Measurements from ENCODE around the gene TAMALIN. TPM values are rescaled to one million over a fixed set of nuclear protein-coding genes. Genes with fewer than 3 reads are reported as not detected.

The TAMALIN gene
- total RNA-seq, 4 donors from 2014 or later, result 11.5 to 14.5 (median 12.5) TPM

DNA sequence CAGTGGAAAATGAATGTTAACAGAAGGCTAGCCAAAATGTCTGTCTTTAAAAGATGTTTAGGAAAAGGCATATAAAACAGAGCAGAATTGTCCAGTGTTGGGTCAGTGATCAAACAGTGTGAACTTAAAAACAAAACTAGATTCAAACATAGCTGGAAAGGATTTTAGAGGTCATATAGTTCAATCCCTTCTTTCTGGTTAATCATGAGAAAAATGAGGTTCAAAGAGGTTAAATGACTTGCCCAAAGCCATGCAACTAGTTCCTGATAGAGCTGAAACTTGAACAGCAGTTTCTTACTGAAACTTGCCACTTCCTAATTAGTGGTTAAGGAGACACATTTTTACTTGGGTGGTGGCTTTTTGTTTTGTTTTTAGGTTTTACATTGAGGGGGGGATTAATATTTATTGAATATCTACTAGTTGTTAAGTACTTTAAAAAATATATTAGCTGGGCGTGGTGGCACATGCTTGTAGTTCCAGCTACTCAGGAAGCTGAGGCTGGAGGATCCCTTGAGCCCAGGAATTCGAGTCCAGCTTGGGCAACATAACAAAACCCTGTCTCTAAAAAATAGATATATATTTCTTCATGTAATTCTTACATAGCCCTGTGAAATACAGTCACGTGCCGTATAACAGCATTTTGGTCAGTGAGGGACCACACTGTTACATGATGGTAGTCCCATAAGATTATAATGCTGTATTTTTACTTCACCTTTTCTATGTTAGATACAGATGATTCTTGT is 34.9 kb upstream of the TAMALIN start:
- peak in 1 of 2 donors; percentile 28 for DNase-seq (ENCODE audit: low spot score in 2 of 2)
- TF ChIP-seq POLR2AphosphoS5 (IDR thresholded peaks at IDR 0.05) (no peak), POLR2A (IDR thresholded peaks at IDR 0.05) (no peak), EP300 (IDR thresholded peaks at IDR 0.05) (no peak)
- WGBS, result 50% methylated on average over 4 of the region's 4 CpGs
- H3K27ac ChIP-seq, result peak overlapping the region; percentile 31
- peaks cover 21% of the 10 kb centered on the region for H3K36me3 ChIP-seq
- H3K27me3 ChIP-seq, result no peaks in the 10 kb centered on the region
- no peaks in the 10 kb centered on the region for H3K9me3 ChIP-seq
- H3K4me3 ChIP-seq, result no peak overlapping the region
- H3K4me1 ChIP-seq, result peaks cover 56% of the 10 kb centered on the region

DNA sequence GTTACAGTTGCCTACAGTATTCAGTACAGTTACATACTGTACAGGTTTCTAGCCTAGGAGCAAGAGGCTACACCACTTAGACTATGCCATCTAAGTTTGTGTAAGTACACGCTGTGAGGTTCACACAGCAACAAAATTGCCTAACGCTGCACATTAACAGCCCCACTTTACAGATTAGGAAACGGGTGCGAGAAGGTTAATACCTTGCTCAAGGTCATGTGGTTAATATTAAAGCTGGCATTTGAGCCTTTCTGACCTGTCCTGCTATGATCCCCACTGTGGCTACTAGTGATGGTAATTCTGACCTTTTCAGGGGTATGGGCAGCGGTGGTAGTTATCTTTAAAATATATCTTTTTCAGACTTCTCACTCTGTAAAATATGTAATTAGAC is 34.3 kb upstream of the TAMALIN start:
- TF ChIP-seq EP300 (IDR thresholded peaks at IDR 0.05), result no peak
- Histone ChIP-seq H3K9me3 (no peaks in the 10 kb centered on the region), H3K4me1 (peaks cover 56% of the 10 kb centered on the region), H3K27me3 (no peaks in the 10 kb centered on the region), H3K4me3 (no peak overlapping the region), H3K27ac (peak overlapping the region; percentile 31), H3K36me3 (peaks cover 26% of the 10 kb centered on the region)
- 77% methylated on average over 5 of the region's 5 CpGs for WGBS
- DNase-seq (ENCODE audit: low spot score in 2 of 2), result no peak

DNA sequence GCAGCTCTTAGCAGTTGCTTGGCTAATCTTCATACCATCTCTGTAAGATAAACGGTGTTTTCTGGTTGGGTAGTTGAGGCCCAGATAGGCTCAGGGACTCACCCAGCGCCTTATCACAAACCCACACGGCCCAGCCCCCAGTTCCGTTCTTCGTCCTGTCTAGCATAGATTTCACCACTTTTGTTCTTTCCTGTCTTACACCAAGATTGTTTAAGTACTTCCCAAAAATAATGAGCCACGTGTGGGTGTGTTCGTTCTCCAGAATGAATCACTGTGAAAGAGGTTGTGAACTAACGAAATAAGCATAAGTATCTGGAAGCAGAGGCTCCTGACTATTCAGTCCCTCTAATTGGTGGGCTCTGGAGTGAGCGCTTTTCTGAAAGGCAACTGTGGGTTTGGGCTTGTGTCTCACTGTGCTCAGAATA is 33.9 kb upstream of the TAMALIN start:
- peak overlapping the region; percentile 31 for H3K27ac ChIP-seq
- DNase-seq (ENCODE audit: low spot score in 2 of 2), result peak in 1 of 2 donors; percentile 78
- 29% methylated on average over 9 of the region's 9 CpGs for WGBS
- H3K27me3 ChIP-seq, result no peaks in the 10 kb centered on the region
- no peak overlapping the region for H3K4me3 ChIP-seq
- H3K4me1 ChIP-seq, result peaks cover 56% of the 10 kb centered on the region
- no peaks in the 10 kb centered on the region for H3K9me3 ChIP-seq
- peaks cover 28% of the 10 kb centered on the region for H3K36me3 ChIP-seq
- TF ChIP-seq, protein P1, sequence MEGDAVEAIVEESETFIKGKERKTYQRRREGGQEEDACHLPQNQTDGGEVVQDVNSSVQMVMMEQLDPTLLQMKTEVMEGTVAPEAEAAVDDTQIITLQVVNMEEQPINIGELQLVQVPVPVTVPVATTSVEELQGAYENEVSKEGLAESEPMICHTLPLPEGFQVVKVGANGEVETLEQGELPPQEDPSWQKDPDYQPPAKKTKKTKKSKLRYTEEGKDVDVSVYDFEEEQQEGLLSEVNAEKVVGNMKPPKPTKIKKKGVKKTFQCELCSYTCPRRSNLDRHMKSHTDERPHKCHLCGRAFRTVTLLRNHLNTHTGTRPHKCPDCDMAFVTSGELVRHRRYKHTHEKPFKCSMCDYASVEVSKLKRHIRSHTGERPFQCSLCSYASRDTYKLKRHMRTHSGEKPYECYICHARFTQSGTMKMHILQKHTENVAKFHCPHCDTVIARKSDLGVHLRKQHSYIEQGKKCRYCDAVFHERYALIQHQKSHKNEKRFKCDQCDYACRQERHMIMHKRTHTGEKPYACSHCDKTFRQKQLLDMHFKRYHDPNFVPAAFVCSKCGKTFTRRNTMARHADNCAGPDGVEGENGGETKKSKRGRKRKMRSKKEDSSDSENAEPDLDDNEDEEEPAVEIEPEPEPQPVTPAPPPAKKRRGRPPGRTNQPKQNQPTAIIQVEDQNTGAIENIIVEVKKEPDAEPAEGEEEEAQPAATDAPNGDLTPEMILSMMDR (IDR thresholded peaks at IDR 0.05), result no peak
- TF ChIP-seq EP300 (IDR thresholded peaks at IDR 0.05), result no peak
- no peak for TF ChIP-seq POLR2A (IDR thresholded peaks at IDR 0.05)
- no peak for TF ChIP-seq POLR2AphosphoS5 (IDR thresholded peaks at IDR 0.05)

DNA sequence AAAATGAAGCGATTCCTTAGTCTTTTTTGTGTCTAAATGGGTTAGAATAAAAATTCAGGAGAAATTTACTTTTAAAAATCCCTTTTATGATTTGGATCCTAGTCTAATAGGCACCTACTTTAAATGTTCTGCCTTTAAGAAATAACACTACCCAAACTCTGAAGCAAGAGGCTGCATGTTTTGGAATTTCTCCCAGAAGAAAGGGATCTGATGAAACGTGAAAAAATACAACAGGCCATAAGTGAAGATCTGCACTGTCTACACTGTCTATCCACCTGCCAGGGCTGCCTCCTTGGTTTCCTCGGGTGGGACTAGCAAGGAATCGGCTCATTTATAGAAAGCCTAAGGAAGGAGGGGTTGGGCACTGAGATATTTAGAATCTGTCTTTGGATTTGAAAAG is 33.2 kb upstream of the TAMALIN start:
- Histone ChIP-seq H3K27ac (no peak overlapping the region), H3K27me3 (no peaks in the 10 kb centered on the region), H3K4me1 (peaks cover 56% of the 10 kb centered on the region), H3K4me3 (no peak overlapping the region), H3K36me3 (peaks cover 34% of the 10 kb centered on the region), H3K9me3 (no peaks in the 10 kb centered on the region)
- WGBS, result 43% methylated on average over 4 of the region's 4 CpGs
- TF ChIP-seq POLR2A (IDR thresholded peaks at IDR 0.05), result no peak
- no peak for TF ChIP-seq EP300 (IDR thresholded peaks at IDR 0.05)
- TF ChIP-seq, protein P1 (IDR thresholded peaks at IDR 0.05), result no peak
- no peak for TF ChIP-seq POLR2AphosphoS5 (IDR thresholded peaks at IDR 0.05)
- DNase-seq (ENCODE audit: low spot score in 2 of 2), result peak in 1 of 2 donors; percentile 28

DNA sequence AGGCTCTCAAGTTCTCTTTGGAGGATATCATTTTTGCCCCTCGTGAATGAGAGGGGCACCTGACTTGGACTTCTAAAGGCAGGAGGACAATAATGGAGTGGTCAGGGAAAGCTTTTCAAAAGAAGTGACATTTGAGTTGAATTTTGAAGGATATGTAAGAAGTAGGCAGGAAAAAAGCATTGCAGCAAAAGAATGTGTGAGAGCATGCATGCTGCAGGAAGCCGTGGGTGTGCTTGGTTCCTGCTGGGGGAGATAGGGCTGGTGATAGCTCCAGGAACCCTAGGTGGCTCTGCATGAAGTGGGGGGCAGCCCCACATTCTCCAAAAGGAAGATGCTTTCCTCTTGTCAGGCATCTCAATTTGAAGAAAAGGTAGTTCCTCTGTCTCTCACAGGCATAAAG is 32.1 kb upstream of the TAMALIN start:
- H3K27ac ChIP-seq, result no peak overlapping the region
- H3K9me3 ChIP-seq, result no peaks in the 10 kb centered on the region
- H3K4me1 ChIP-seq, result peaks cover 56% of the 10 kb centered on the region
- TF ChIP-seq, protein P1 (IDR thresholded peaks at IDR 0.05), result no peak
- peaks cover 34% of the 10 kb centered on the region for H3K36me3 ChIP-seq
- no peaks in the 10 kb centered on the region for H3K27me3 ChIP-seq
- H3K4me3 ChIP-seq, result no peak overlapping the region
- WGBS, result 82% methylated on average over 2 of the region's 2 CpGs
- peak in 1 of 2 donors; percentile 32 for DNase-seq (ENCODE audit: low spot score in 2 of 2)

DNA sequence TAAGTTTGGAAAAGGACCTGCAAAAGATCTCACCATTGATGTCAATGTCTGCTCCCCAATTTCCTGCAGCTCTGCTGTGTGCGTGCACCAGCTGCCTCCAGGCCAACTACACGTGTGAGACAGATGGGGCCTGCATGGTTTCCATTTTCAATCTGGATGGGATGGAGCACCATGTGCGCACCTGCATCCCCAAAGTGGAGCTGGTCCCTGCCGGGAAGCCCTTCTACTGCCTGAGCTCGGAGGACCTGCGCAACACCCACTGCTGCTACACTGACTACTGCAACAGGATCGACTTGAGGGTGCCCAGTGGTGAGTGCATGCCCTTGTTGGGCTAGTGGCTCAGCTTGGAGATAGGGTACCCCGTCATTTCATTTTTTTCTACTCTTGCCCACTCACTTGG is 31.6 kb upstream of the TAMALIN start:
- DNase-seq (ENCODE audit: low spot score in 2 of 2), result peak in 1 of 2 donors; percentile 69
- Histone ChIP-seq H3K27me3 (no peaks in the 10 kb centered on the region), H3K36me3 (peaks cover 34% of the 10 kb centered on the region), H3K4me1 (peaks cover 53% of the 10 kb centered on the region), H3K4me3 (no peak overlapping the region), H3K27ac (no peak overlapping the region), H3K9me3 (no peaks in the 10 kb centered on the region)
- WGBS, result 78% methylated on average over 8 of the region's 8 CpGs
- TF ChIP-seq, protein P1 (IDR thresholded peaks at IDR 0.05), result no peak
- TF ChIP-seq POLR2A (IDR thresholded peaks at IDR 0.05), result no peak
- no peak for TF ChIP-seq POLR2AphosphoS5 (IDR thresholded peaks at IDR 0.05)
- TF ChIP-seq EP300 (IDR thresholded peaks at IDR 0.05), result no peak

All from suprapubic skin (tissue), 4 donors.